Mucosa of stomach (tissue), 1 donor: ENCODE data around the gene COL13A1.

Experiments
- H3K27me3 ChIP-seq: one replicate; pipeline ENCODE4 v1.7.0; 2013; ENCODE audit warnings: mild to moderate bottlenecking, low read length; ENCODE audit not compliant: control insufficient read depth, insufficient read depth
- H3K36me3 ChIP-seq: one replicate; pipeline ENCODE4 v1.7.0; 2013; ENCODE audit warnings: low read length; ENCODE audit not compliant: control insufficient read depth, insufficient read depth
- H3K4me1 ChIP-seq: one replicate; pipeline ENCODE4 v1.7.0; 2013; ENCODE audit warnings: mild to moderate bottlenecking, low read length; ENCODE audit not compliant: control insufficient read depth, insufficient read depth
- H3K4me3 ChIP-seq: one replicate; pipeline ENCODE4 v1.7.0; 2013; ENCODE audit warnings: low read length
- H3K9ac ChIP-seq: one replicate; pipeline ENCODE4 v1.7.0; 2013; ENCODE audit warnings: mild to moderate bottlenecking, low read length, moderate library complexity
- H3K9me3 ChIP-seq: one replicate; pipeline ENCODE4 v1.7.0; 2013; ENCODE audit warnings: mild to moderate bottlenecking, low read length, moderate library complexity; ENCODE audit not compliant: control insufficient read depth
- donor health status: Pancreatic carcinoma.

COL13A1 gene

GRCh38 chr10:69934768-69935167 is 133.1 kb downstream of the COL13A1 start:
- Histone ChIP-seq H3K27me3 (peaks cover 3% of the 10 kb centered on the region), H3K36me3 (no peaks in the 10 kb centered on the region), H3K4me1 (no peaks in the 10 kb centered on the region), H3K9ac (no peak overlapping the region), H3K4me3 (no peak overlapping the region), H3K9me3 (no peaks in the 10 kb centered on the region)

GRCh38 chr10:69936091-69936490 is 134.4 kb downstream of the COL13A1 start:
- H3K9ac ChIP-seq: no peak overlapping the region
- peaks cover 3% of the 10 kb centered on the region for H3K27me3 ChIP-seq
- no peaks in the 10 kb centered on the region for H3K9me3 ChIP-seq
- H3K36me3 ChIP-seq: no peaks in the 10 kb centered on the region
- H3K4me3 ChIP-seq: no peak overlapping the region
- no peaks in the 10 kb centered on the region for H3K4me1 ChIP-seq

GRCh38 chr10:69938541-69938991 is 136.9 kb downstream of the COL13A1 start:
- Histone ChIP-seq H3K4me1 (no peaks in the 10 kb centered on the region), H3K36me3 (no peaks in the 10 kb centered on the region), H3K4me3 (no peak overlapping the region), H3K9me3 (no peaks in the 10 kb centered on the region), H3K27me3 (no peaks in the 10 kb centered on the region), H3K9ac (no peak overlapping the region)

GRCh38 chr10:69939061-69939460 is 137.4 kb downstream of the COL13A1 start:
- Histone ChIP-seq H3K4me1 (no peaks in the 10 kb centered on the region), H3K27me3 (no peaks in the 10 kb centered on the region), H3K36me3 (no peaks in the 10 kb centered on the region), H3K9ac (no peak overlapping the region), H3K4me3 (no peak overlapping the region), H3K9me3 (no peaks in the 10 kb centered on the region)

- H3K36me3 ChIP-seq: no peaks in the 10 kb centered on the region
- no peak overlapping the region for H3K4me3 ChIP-seq
- H3K9ac ChIP-seq: no peak overlapping the region
- no peaks in the 10 kb centered on the region for H3K27me3 ChIP-seq
- no peaks in the 10 kb centered on the region for H3K4me1 ChIP-seq
- H3K9me3 ChIP-seq: no peaks in the 10 kb centered on the region
Observed at GRCh38 chr10:69939481-69939880, 137.8 kb downstream of the COL13A1 start.

GRCh38 chr10:69941730-69942129 is 140.0 kb downstream of the COL13A1 start:
- Histone ChIP-seq H3K4me3 (no peak overlapping the region), H3K9ac (no peak overlapping the region), H3K27me3 (no peaks in the 10 kb centered on the region), H3K36me3 (no peaks in the 10 kb centered on the region), H3K4me1 (no peaks in the 10 kb centered on the region), H3K9me3 (no peaks in the 10 kb centered on the region)

- no peak overlapping the region for H3K4me3 ChIP-seq
- no peaks in the 10 kb centered on the region for H3K36me3 ChIP-seq
- no peaks in the 10 kb centered on the region for H3K27me3 ChIP-seq
- H3K9ac ChIP-seq: no peak overlapping the region
- H3K9me3 ChIP-seq: no peaks in the 10 kb centered on the region
- no peaks in the 10 kb centered on the region for H3K4me1 ChIP-seq
Observed at GRCh38 chr10:69943292-69943820, 141.7 kb downstream of the COL13A1 start.

GRCh38 chr10:69944761-69945160 is 143.1 kb downstream of the COL13A1 start:
- H3K9me3 ChIP-seq: no peaks in the 10 kb centered on the region
- no peaks in the 10 kb centered on the region for H3K36me3 ChIP-seq
- no peaks in the 10 kb centered on the region for H3K4me1 ChIP-seq
- H3K27me3 ChIP-seq: no peaks in the 10 kb centered on the region
- no peak overlapping the region for H3K9ac ChIP-seq
- H3K4me3 ChIP-seq: no peak overlapping the region

- no peaks in the 10 kb centered on the region for H3K4me1 ChIP-seq
- no peak overlapping the region for H3K4me3 ChIP-seq
- no peaks in the 10 kb centered on the region for H3K27me3 ChIP-seq
- no peak overlapping the region for H3K9ac ChIP-seq
- H3K36me3 ChIP-seq: no peaks in the 10 kb centered on the region
- H3K9me3 ChIP-seq: no peaks in the 10 kb centered on the region
Observed at GRCh38 chr10:69948261-69948660, 146.6 kb downstream of the COL13A1 start.

GRCh38 chr10:69949770-69950169 is 148.1 kb downstream of the COL13A1 start:
- H3K4me3 ChIP-seq: no peak overlapping the region
- H3K36me3 ChIP-seq: no peaks in the 10 kb centered on the region
- H3K9me3 ChIP-seq: no peaks in the 10 kb centered on the region
- no peaks in the 10 kb centered on the region for H3K4me1 ChIP-seq
- H3K27me3 ChIP-seq: no peaks in the 10 kb centered on the region
- H3K9ac ChIP-seq: no peak overlapping the region

GRCh38 chr10:69951658-69952057 is 150.0 kb downstream of the COL13A1 start:
- H3K9me3 ChIP-seq: no peaks in the 10 kb centered on the region
- H3K4me3 ChIP-seq: no peak overlapping the region
- no peaks in the 10 kb centered on the region for H3K27me3 ChIP-seq
- no peaks in the 10 kb centered on the region for H3K4me1 ChIP-seq
- H3K9ac ChIP-seq: no peak overlapping the region
- no peaks in the 10 kb centered on the region for H3K36me3 ChIP-seq

- no peaks in the 10 kb centered on the region for H3K4me1 ChIP-seq
- no peak overlapping the region for H3K4me3 ChIP-seq
- no peaks in the 10 kb centered on the region for H3K27me3 ChIP-seq
- H3K9ac ChIP-seq: no peak overlapping the region
- H3K36me3 ChIP-seq: no peaks in the 10 kb centered on the region
- H3K9me3 ChIP-seq: no peaks in the 10 kb centered on the region
Observed at GRCh38 chr10:69952069-69952800, 150.5 kb downstream of the COL13A1 start.
